K562 (cell line): ENCODE results near the gene TMPRSS9. TPM values are rescaled to one million over a fixed set of nuclear protein-coding genes. Genes with fewer than 3 reads are reported as not detected.
A peak's percentile ranks its signal among the peaks of the same experiment; 100 is the strongest.

ENCODE experiments used
- ARID2 ChIP-seq: fragments of 450-650 bp; IDR thresholded peaks from 2 replicates; pipeline ENCODE4 v1.6.1; 2017; ENCODE audit warnings: antibody characterized with exemption, mild to moderate bottlenecking
- CBFA2T3 ChIP-seq: fragments of 450-650 bp; IDR thresholded peaks from 2 replicates; pipeline ENCODE4 v1.6.1; 2017
- CBX2 ChIP-seq: fragments of 200-600 bp; sonication (generic); IDR thresholded peaks from one replicate; pipeline ENCODE4 v1.6.1; 2012; ENCODE audit warnings: mild to moderate bottlenecking, low read length, inconsistent platforms; ENCODE audit not compliant: insufficient read depth, poor library complexity, severe bottlenecking
- DMBX1 ChIP-seq: fragments of 250-450 bp; sonication (Bioruptor Pico); IDR thresholded peaks from 2 replicates; pipeline ENCODE4 v1.8.0; 2022; ENCODE audit warnings: inconsistent platforms, mild to moderate bottlenecking, moderate library complexity, borderline replicate concordance
- KAT2B ChIP-seq: IDR thresholded peaks from one replicate; pipeline ENCODE4 v1.6.1; 2012; ENCODE audit warnings: low read depth, mild to moderate bottlenecking, control low read depth, inconsistent platforms, low read length, moderate library complexity
- NCOA2 ChIP-seq, 2 experiments: fragments of 450-650 bp; IDR thresholded peaks; 2 replicates each; pipeline ENCODE4 v1.6.1; 2018; ENCODE audit warnings: mild to moderate bottlenecking in 2 of 2, moderate library complexity in 1 of 2; ENCODE audit not compliant: partially characterized antibody in 2 of 2
- ZFP1 ChIP-seq: fragments of 450-650 bp; formaldehyde crosslinking; IDR thresholded peaks from 2 replicates; pipeline ENCODE4 v1.4.0; 2020; ENCODE audit warnings: mild to moderate bottlenecking, mixed read lengths
- ZKSCAN8 ChIP-seq: fragments of 200-800 bp; sonication (Bioruptor generic); IDR thresholded peaks from 2 replicates; pipeline ENCODE4 v1.6.1; 2016; ENCODE audit warnings: missing genetic modification characterization, missing compliant biosample characterization
- ZNF133 ChIP-seq: fragments of 250-450 bp; sonication (Bioruptor Pico); IDR thresholded peaks from 2 replicates; pipeline ENCODE4 v1.4.0; 2020; ENCODE audit warnings: mild to moderate bottlenecking
- ZNF165 ChIP-seq: fragments of 250-450 bp; sonication (Bioruptor Pico); IDR thresholded peaks from 2 replicates; pipeline ENCODE4 v1.4.0; 2020; ENCODE audit warnings: borderline replicate concordance
- ZNF174 ChIP-seq: fragments of 250-450 bp; sonication (Bioruptor Pico); IDR thresholded peaks from 2 replicates; pipeline ENCODE4 v1.4.0; 2020; ENCODE audit warnings: mild to moderate bottlenecking
- polyA plus RNA-seq, 8 experiments: library from polyadenylated mRNA; depleted of rRNA in 4 of 8; stranded (reverse) in 5 of 8; unstranded in 3 of 8; fragments of >200 nt; fragmentation: Nextera tagmentation in 2 of 8; fragmentation: Illumina TruSeq in 1 of 8; extraction: Ambion mirVana in 2 of 8; extraction: Trizol in 1 of 8; gene quantifications; 2 replicates each; pipeline versions ENCODE4 v1.2.1 to v1.2.3, GENCODE V29; 2011 to 2014; ENCODE audit warnings: inconsistent platforms in 1 of 8, missing spikeins in 1 of 8
- total RNA-seq, 7 experiments: library from RNA; depleted of rRNA in 6 of 7; stranded (reverse); fragments of >200 nt in 6 of 7; fragmentation: Illumina TruSeq in 2 of 7; extraction: Trizol in 2 of 7; gene quantifications; 2 replicates each; pipeline versions ENCODE4 v1.2.1 to v1.2.3, GENCODE V29; 2011 to 2021; ENCODE audit warnings: low replicate concordance in 1 of 7
- TF ChIP-seq, protein P1 (sequence below): fragments of 450-650 bp; formaldehyde crosslinking; IDR thresholded peaks from 2 replicates; pipeline ENCODE4 v1.4.0; 2020; ENCODE audit warnings: mild to moderate bottlenecking, moderate library complexity
- TF ChIP-seq, protein P2 (sequence below): sonication (generic); formaldehyde crosslinking; IDR thresholded peaks from 2 replicates; pipeline ENCODE4 v1.9.0; 2022; ENCODE audit warnings: mild to moderate bottlenecking, missing genetic modification reagents
- TF ChIP-seq, protein P3 (sequence below): sonication (generic); formaldehyde crosslinking; IDR thresholded peaks from 2 replicates; pipeline ENCODE4 v1.8.0; 2022; ENCODE audit warnings: missing genetic modification reagents, mild to moderate bottlenecking, borderline replicate concordance
- TF ChIP-seq, protein P4 (sequence below): sonication (generic); formaldehyde crosslinking; IDR thresholded peaks from 2 replicates; pipeline ENCODE4 v1.8.1; 2023; ENCODE audit warnings: missing genetic modification reagents, mild to moderate bottlenecking, borderline replicate concordance

The TMPRSS9 gene
- total and polyA plus RNA-seq, 9 of the 15 experiments (the other 6 are each of a cell fraction or from before 2014, with no cell fraction given) = 0.01 to 0.03 TPM; not detected in 7

DNA sequence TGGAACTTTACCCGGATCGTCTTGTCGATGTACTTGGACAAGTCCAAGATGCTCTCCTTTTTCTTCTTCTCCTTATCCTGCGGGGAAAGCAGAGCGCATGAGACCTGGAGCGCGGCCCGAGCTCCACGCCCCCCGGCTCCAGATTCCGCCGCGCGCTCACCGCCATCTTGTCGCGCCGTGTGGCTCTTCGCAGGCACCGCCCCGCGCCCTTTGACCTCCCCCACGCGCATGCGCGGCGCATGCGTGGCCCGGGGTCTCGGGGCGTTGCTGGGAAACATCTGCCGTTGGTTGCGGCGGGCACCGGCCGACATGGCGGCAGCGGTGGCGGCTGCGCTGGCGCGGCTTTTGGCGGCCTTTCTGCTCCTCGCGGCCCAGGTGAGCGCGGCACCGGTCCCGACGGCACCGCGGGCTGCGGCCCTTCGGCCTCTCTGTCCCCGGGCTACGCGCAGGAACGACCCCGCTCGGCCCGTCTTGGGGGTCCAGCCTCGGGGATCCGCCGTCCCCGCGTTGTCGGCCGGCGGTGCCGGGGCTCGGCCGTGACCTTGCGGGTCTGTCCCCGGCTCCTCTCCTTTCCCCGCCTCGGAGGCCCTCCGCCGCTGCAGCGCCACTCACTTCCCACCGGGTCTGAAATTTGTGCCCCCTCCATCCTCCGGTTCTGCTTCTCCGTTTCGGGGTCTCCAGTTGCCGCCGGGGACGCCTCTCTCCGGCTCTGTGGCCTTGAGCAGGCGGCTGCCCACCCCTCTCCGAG lies 31.5 kb upstream of the TMPRSS9 start, which contains the start of the genes LSM7 and SPPL2B (continued):
- TF ChIP-seq, protein P1, sequence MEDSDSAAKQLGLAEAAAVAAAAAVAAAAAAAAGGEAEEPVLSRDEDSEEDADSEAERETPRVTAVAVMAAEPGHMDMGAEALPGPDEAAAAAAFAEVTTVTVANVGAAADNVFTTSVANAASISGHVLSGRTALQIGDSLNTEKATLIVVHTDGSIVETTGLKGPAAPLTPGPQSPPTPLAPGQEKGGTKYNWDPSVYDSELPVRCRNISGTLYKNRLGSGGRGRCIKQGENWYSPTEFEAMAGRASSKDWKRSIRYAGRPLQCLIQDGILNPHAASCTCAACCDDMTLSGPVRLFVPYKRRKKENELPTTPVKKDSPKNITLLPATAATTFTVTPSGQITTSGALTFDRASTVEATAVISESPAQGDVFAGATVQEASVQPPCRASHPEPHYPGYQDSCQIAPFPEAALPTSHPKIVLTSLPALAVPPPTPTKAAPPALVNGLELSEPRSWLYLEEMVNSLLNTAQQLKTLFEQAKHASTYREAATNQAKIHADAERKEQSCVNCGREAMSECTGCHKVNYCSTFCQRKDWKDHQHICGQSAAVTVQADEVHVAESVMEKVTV = no peak
- TF ChIP-seq, protein P2, sequence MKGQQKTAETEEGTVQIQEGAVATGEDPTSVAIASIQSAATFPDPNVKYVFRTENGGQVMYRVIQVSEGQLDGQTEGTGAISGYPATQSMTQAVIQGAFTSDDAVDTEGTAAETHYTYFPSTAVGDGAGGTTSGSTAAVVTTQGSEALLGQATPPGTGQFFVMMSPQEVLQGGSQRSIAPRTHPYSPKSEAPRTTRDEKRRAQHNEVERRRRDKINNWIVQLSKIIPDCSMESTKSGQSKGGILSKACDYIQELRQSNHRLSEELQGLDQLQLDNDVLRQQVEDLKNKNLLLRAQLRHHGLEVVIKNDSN (CRISPR knock-in tag) = no peak
- TF ChIP-seq ARID2 (no peak), ZKSCAN8 (CRISPR knock-in tag) (no peak), DMBX1 (no peak), ZNF133 (no peak), CBFA2T3 (no peak), CBX2 (no peak), ZFP1 (no peak), ZNF165 (CRISPR knock-in tag) (no peak), ZNF174 (CRISPR knock-in tag) (no peak), KAT2B (no peak), NCOA2 (IDR thresholded peaks at IDR 0.05; ENCODE audit: partially characterized antibody in 2 of 2) (no peak)
- TF ChIP-seq, protein P3, sequence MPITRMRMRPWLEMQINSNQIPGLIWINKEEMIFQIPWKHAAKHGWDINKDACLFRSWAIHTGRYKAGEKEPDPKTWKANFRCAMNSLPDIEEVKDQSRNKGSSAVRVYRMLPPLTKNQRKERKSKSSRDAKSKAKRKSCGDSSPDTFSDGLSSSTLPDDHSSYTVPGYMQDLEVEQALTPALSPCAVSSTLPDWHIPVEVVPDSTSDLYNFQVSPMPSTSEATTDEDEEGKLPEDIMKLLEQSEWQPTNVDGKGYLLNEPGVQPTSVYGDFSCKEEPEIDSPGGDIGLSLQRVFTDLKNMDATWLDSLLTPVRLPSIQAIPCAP (CRISPR knock-in tag) = no peak
- TF ChIP-seq, protein P4, sequence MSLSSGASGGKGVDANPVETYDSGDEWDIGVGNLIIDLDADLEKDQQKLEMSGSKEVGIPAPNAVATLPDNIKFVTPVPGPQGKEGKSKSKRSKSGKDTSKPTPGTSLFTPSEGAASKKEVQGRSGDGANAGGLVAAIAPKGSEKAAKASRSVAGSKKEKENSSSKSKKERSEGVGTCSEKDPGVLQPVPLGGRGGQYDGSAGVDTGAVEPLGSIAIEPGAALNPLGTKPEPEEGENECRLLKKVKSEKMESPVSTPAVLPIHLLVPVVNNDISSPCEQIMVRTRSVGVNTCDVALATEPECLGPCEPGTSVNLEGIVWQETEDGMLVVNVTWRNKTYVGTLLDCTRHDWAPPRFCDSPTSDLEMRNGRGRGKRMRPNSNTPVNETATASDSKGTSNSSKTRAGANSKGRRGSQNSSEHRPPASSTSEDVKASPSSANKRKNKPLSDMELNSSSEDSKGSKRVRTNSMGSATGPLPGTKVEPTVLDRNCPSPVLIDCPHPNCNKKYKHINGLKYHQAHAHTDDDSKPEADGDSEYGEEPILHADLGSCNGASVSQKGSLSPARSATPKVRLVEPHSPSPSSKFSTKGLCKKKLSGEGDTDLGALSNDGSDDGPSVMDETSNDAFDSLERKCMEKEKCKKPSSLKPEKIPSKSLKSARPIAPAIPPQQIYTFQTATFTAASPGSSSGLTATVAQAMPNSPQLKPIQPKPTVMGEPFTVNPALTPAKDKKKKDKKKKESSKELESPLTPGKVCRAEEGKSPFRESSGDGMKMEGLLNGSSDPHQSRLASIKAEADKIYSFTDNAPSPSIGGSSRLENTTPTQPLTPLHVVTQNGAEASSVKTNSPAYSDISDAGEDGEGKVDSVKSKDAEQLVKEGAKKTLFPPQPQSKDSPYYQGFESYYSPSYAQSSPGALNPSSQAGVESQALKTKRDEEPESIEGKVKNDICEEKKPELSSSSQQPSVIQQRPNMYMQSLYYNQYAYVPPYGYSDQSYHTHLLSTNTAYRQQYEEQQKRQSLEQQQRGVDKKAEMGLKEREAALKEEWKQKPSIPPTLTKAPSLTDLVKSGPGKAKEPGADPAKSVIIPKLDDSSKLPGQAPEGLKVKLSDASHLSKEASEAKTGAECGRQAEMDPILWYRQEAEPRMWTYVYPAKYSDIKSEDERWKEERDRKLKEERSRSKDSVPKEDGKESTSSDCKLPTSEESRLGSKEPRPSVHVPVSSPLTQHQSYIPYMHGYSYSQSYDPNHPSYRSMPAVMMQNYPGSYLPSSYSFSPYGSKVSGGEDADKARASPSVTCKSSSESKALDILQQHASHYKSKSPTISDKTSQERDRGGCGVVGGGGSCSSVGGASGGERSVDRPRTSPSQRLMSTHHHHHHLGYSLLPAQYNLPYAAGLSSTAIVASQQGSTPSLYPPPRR (CRISPR knock-in tag) = peak; percentile 14; the same call in 1 of the 2 replicates
